HG03575 (cell line): ENCODE measurements around the gene OR5B21.

Source experiments
- ATAC-seq: cut with Tn5 transposase; IDR thresholded peaks from one replicate; pipeline ENCODE4 v1.9.1; 2021; ENCODE audit not compliant: unreplicated experiment, insufficient number of reproducible peaks, low FRiP score; ENCODE audit errors: extremely low read depth

The OR5B21 gene

DNA sequence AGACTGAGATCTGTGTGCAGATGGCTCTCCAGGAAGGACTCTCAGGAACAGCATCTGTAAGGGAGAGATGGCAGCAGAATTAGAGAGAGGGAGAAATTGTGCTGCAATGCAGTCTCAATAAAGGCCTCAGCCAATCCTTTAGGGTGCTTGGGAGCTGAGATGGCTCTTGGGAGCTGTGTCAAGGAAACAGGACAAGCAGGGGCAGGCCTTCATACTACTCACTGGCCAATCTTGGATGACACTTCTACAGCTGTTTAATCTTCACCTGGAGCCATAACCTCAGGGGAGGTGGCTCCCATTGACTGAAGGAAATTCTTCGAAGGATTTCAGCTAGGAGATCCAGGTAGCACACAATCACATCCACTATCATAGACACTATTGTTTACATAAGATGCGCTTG lies 10.0 kb downstream of the OR5B21 start:
- no peak for ATAC-seq

DNA sequence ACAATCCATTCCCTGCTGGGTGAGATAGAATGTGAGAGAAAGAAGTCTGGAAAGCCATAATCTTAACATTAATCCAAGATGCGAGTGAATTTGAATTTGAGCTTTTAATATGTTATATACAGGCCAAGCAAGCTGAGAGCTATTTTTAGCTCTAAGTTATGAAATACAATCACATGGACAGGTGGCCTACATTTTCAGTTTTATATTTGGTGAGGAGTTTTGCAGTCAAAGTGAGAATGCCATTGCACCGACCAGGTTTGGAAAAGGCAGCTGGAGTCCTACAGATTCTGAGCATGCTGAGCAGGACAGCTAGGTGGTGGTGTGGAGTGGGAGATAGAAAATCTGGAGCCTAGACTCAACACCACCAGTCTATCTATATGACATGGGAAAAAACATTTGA lies 12.0 kb downstream of the OR5B21 start:
- ATAC-seq = no peak

DNA sequence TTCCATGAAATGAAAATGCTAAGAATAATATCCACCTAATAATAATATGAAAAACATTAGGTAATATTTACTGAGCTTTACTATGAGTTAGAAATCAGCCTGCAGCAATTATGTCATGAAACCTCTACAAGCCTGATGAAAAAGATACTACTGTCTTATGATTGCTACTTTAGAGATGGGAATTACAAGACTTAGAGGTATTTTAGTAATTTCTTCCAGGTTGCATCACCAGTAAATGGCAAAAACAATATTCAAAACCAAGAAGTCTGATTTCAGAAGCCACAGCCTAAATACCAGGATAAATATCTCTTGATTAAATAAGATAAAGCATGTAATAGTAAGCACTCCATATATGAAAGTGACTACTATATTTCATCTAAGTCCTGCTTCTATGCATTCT lies 13.8 kb downstream of the OR5B21 start:
- no peak for ATAC-seq

DNA sequence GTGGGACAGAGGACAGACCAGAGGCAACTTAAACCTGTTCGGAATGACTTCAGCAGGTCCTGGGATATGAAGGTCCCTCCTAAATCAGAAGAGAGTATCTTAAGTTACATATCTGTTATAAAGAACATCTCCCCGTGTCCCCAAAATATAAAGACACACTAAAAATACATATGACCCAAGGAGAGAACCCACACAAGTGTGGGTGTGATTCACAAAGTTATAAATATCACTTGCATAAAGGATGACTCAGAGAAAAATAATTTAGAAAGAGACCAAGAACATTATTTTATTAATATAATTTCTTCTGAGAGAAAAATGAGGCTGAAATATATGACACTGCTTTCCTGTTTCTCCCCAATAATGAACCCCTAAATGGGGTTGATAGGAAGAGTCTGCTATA lies 14.2 kb downstream of the OR5B21 start:
- ATAC-seq = no peak

DNA sequence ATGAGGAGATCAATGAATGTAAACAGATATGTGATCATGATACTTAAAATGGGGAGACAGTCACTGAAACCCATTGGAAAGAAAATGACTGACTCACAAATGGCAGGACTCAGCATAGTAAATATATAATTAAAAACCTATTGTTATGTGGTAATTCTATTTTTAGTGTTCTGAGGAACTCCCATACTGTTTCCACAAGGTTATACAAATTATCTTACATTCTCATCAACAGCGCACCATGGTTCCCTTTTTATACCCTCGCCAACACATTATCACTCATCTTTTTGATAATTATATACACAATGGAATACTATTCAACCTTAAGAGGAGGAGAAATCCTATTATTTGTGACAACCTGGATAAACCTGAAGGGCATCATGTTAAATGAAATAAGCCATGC lies 17.1 kb downstream of the OR5B21 start:
- no peak for ATAC-seq

DNA sequence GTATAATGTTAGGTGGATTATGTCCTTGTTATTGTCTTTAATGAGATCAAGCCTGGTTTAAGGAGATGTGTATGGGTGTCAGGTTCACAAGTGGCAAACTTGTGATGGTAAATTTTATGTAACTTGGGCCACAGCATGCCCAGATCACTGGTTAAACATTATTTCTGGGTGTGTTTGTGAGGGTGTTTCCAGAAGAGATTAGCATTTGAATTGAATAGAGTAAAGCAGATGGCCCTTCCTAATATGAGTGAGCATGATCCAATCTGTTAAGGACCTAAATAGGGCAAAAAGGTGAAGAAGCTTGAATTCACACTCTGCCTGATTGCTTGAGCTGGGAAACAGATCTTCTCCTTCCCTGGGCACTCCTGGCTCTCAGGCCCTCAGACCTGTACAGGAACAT lies 20.7 kb downstream of the OR5B21 start:
- no peak for ATAC-seq

DNA sequence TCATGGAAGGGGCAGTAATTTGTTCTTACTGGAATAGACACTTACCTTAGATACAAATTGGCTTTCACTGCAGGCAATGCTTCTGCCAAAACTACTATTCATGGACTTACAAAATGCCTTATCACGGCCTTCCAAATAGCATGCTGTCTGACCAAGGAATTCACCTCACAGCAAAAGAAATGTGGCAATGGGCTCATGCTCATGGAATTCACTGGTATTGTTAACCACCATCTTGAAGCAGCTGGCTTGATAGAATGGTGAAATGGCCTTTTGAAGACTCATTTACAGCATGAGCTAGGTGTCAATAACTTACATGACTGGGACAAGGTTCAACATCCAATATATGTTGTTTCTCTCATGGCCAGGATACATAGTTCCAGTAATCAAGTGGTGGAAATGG lies 21.9 kb downstream of the OR5B21 start:
- no peak for ATAC-seq

DNA sequence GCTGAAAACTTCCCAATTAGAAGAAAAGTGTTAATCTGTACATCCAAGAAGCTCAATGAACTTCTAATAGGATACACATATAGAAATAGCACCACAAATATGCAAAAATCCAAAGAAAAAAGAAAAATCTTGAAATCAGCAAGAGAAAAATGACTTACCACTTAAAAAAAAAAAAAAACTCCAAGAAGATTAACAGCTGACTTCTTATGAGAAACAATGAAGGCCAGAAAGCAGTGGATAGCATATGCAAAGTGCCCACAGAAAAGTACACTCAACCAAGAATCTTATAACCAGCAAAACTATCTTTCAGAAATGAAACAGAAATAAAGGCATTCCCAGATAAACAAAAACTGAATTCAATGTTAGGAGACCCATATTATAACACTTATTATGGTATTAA lies 36.0 kb downstream of the OR5B21 start:
- no peak for ATAC-seq

DNA sequence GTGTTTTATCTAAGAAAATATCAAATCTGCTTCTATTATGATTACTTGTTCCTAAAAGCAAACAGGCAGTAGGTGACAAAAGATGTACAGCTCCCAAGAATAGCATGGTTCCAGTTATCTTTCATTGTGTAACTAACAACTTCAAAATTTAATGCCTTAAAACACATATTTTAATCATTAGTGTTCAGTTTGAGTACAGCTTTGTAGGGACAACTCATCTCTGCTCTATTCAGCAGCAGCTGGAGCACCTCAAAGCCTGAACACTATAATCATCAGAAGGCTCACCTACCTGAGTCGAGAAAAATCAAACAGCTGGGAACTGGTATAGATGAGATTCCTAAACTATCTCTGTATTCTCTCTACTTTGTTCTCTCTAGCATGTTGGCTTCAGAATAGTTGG lies 41.6 kb downstream of the OR5B21 start:
- no peak for ATAC-seq

DNA sequence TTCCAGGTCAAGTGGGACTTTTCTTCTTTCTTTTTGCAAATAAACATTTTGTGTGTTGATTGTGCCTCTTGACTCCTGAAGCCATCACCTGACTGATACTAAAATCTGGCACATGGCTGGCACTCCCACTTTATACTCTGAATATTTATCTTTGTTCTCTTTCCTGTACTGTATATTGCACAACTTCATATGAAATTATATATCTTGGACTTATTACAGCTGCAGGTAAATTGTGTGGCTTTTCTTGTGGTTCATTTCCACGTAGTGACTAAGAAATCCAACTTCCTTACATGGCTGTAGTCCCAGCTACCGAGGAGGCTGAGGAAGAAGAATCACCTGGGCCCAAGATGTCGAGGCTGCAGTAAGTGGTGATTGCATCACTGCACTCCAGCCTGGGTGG lies 42.2 kb downstream of the OR5B21 start:
- ATAC-seq = no peak
